Mesenchymal stem cell (in vitro differentiated cells and primary cell): ENCODE data around the gene RUNX1.

Source experiments
- DNase-seq: peaks from one replicate; pipeline ENCODE4 v3.0.0-alpha.2; 2013
- H2AFZ ChIP-seq: one replicate; pipeline ENCODE4 v1.6.1; 2013; ENCODE audit warnings: low read depth, mild to moderate bottlenecking, control low read depth, inconsistent platforms, low read length, moderate library complexity
- H2AK5ac ChIP-seq: 2 replicates; pipeline ENCODE4 v1.6.1; 2013; ENCODE audit warnings: low read length, moderate library complexity, mild to moderate bottlenecking, inconsistent platforms; ENCODE audit not compliant: severe bottlenecking
- H2BK120ac ChIP-seq: one replicate; pipeline ENCODE4 v1.6.1; 2013; ENCODE audit warnings: low read depth, mild to moderate bottlenecking, inconsistent platforms, low read length, moderate library complexity
- H2BK12ac ChIP-seq, 2 experiments: one replicate each; pipeline ENCODE4 v1.6.1; 2013; ENCODE audit warnings: inconsistent platforms in 2 of 2, low read length in 2 of 2, mild to moderate bottlenecking in 2 of 2, moderate library complexity in 2 of 2, control low read depth in 1 of 2
- H2BK15ac ChIP-seq: one replicate; pipeline ENCODE4 v1.6.1; 2013; ENCODE audit warnings: mild to moderate bottlenecking, low read depth, inconsistent platforms; ENCODE audit not compliant: poor library complexity, severe bottlenecking
- H2BK5ac ChIP-seq: 2 replicates; pipeline ENCODE4 v1.6.1; 2013; ENCODE audit warnings: low read depth, mild to moderate bottlenecking, low read length, control low read depth, inconsistent platforms; ENCODE audit not compliant: poor library complexity, severe bottlenecking
- H3K14ac ChIP-seq, 2 experiments: one replicate each; pipeline ENCODE4 v1.6.1; 2013; ENCODE audit warnings: inconsistent platforms in 2 of 2, low read length in 2 of 2, control low read depth in 1 of 2, mild to moderate bottlenecking in 1 of 2, moderate library complexity in 1 of 2
- H3K18ac ChIP-seq, 2 experiments: one replicate each; pipeline ENCODE4 v1.6.1; 2013; ENCODE audit warnings: inconsistent platforms in 2 of 2, low read length in 2 of 2, control low read depth in 1 of 2, low read depth in 1 of 2, mild to moderate bottlenecking in 1 of 2
- H3K23ac ChIP-seq, 2 experiments: one replicate each; pipeline ENCODE4 v1.6.1; 2013; ENCODE audit warnings: inconsistent platforms in 2 of 2, low read length in 2 of 2, mild to moderate bottlenecking in 2 of 2, moderate library complexity in 2 of 2, control low read depth in 1 of 2
- H3K27ac ChIP-seq: 2 replicates; pipeline ENCODE4 v1.5.1; 2013; ENCODE audit warnings: mild to moderate bottlenecking, moderate library complexity, low read length, control low read depth, inconsistent platforms; ENCODE audit not compliant: poor library complexity, severe bottlenecking
- H3K27me3 ChIP-seq, 2 experiments: 2 replicates each; pipeline versions ENCODE4 v1.6.1 to v1.7.0; 2013; ENCODE audit warnings: low read length in 2 of 2, mild to moderate bottlenecking in 2 of 2, moderate library complexity in 2 of 2, control low read depth in 1 of 2, inconsistent platforms in 1 of 2; ENCODE audit not compliant: control insufficient read depth in 1 of 2, insufficient read depth in 1 of 2
- H3K36me3 ChIP-seq, 2 experiments: 2 replicates each; pipeline versions ENCODE4 v1.6.1 to v1.7.0; 2013; ENCODE audit warnings: low read length in 2 of 2, control low read depth in 1 of 2, inconsistent platforms in 1 of 2, low read depth in 1 of 2, mild to moderate bottlenecking in 1 of 2; ENCODE audit not compliant: insufficient read depth in 2 of 2, control insufficient read depth in 1 of 2
- H3K4ac ChIP-seq, 2 experiments: one replicate each; pipeline ENCODE4 v1.6.1; 2013; ENCODE audit warnings: inconsistent platforms in 2 of 2, low read length in 2 of 2, mild to moderate bottlenecking in 2 of 2, moderate library complexity in 2 of 2, control low read depth in 1 of 2, low read depth in 1 of 2
- H3K4me1 ChIP-seq: 2 replicates; pipeline ENCODE4 v1.6.1; 2013; ENCODE audit warnings: low read depth, low read length, control low read depth; ENCODE audit not compliant: control insufficient read depth, insufficient read depth
- H3K4me2 ChIP-seq: 2 replicates; pipeline ENCODE4 v1.6.1; 2013; ENCODE audit warnings: low read length, mild to moderate bottlenecking, inconsistent platforms; ENCODE audit not compliant: poor library complexity, severe bottlenecking
- H3K4me3 ChIP-seq, 2 experiments: 2 replicates each; pipeline versions ENCODE4 v1.5.1 to v1.7.0; 2013; ENCODE audit warnings: low read length in 2 of 2, mild to moderate bottlenecking in 2 of 2, control low read depth in 1 of 2, low read depth in 1 of 2; ENCODE audit not compliant: insufficient read depth in 1 of 2
- H3K79me1 ChIP-seq: replicated peaks from 2 replicates; pipeline ENCODE4 v1.6.1; 2013; ENCODE audit warnings: mild to moderate bottlenecking, control low read depth, low read length, inconsistent platforms; ENCODE audit not compliant: poor library complexity, severe bottlenecking
- H3K9ac ChIP-seq: 2 replicates; pipeline ENCODE4 v1.7.0; 2013; ENCODE audit warnings: mild to moderate bottlenecking, low read length, moderate library complexity
- H3K9me3 ChIP-seq: 2 replicates; pipeline ENCODE4 v1.7.0; 2013; ENCODE audit warnings: mild to moderate bottlenecking, low read length; ENCODE audit not compliant: control insufficient read depth
- H4K8ac ChIP-seq: one replicate; pipeline ENCODE4 v1.6.1; 2013; ENCODE audit warnings: inconsistent platforms, mild to moderate bottlenecking, low read length, moderate library complexity
- H4K91ac ChIP-seq: one replicate; pipeline ENCODE4 v1.6.1; 2013; ENCODE audit warnings: mild to moderate bottlenecking, low read length, inconsistent platforms
- WGBS: methylation state at CpG from one replicate; pipeline ENCODE4 v1.1.7; 2013; ENCODE audit warnings: mixed read lengths; 5-methylcytosine and 5-hydroxymethylcytosine counted together

RUNX1 gene

DNA sequence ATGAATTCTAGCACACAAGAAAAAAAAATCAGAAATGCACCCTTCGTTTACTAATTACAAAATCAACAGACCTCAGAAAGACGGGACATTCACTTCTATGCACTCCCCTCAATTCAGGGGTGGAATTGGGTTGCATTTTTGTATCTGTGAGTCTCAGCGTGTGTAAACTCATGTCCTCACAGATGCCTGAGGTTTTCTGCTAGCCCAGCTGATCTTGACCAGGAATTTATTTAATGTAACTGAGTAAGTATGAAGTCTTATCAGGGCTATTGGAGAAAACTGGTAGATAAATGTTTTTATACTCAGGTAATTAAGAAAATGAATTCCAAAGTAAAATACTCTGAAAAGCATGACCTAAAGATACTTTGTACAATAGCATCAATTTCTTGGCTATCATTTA is 167.7 kb downstream of the RUNX1 start:
- Histone ChIP-seq H3K27me3 (no peaks in the 10 kb centered on the region), H3K18ac (no peak overlapping the region), H3K79me1 (peaks cover 10% of the 10 kb centered on the region), H3K4me2 (peak overlapping the region; percentile 20), H3K27ac (peak overlapping the region; percentile 80), H2BK120ac (no peak overlapping the region), H2AK5ac (no peak overlapping the region), H2BK15ac (no peak overlapping the region), H4K8ac (no peak overlapping the region), H2BK12ac (no peak overlapping the region), H3K4me1 (peaks cover 5% of the 10 kb centered on the region), H3K14ac (no peak overlapping the region), H3K36me3 (peaks cover 7 to 95% of the 10 kb centered on the region in 2 experiments), H2BK5ac (no peak overlapping the region), H4K91ac (no peak overlapping the region), H3K23ac (no peak overlapping the region), H3K4ac (no peak overlapping the region), H2AFZ (no peak overlapping the region), H3K9me3 (no peaks in the 10 kb centered on the region), H3K4me3 (peak overlapping the region in 1 of 2 experiments; percentile 87), H3K9ac (peak overlapping the region; percentile 100)
- 8% methylated on average over 2 of the region's 3 CpGs for WGBS
- peak; percentile 65 for DNase-seq

GRCh38 chr21:34880401-34880800 is 168.7 kb downstream of the RUNX1 start:
- Histone ChIP-seq H3K36me3 (peaks cover 7 to 97% of the 10 kb centered on the region in 2 experiments), H3K4ac (no peak overlapping the region), H3K4me1 (peaks cover 7% of the 10 kb centered on the region), H2AK5ac (no peak overlapping the region), H3K4me2 (no peak overlapping the region), H4K91ac (no peak overlapping the region), H2AFZ (no peak overlapping the region), H3K27ac (peak overlapping the region; percentile 12), H3K27me3 (no peaks in the 10 kb centered on the region), H3K79me1 (peaks cover 10% of the 10 kb centered on the region), H2BK15ac (no peak overlapping the region), H3K9ac (peak overlapping the region; percentile 100), H3K23ac (no peak overlapping the region), H3K18ac (no peak overlapping the region), H2BK12ac (no peak overlapping the region), H2BK120ac (no peak overlapping the region), H2BK5ac (no peak overlapping the region), H3K4me3 (peak overlapping the region in 1 of 2 experiments; percentile 87), H4K8ac (no peak overlapping the region), H3K14ac (no peak overlapping the region), H3K9me3 (no peaks in the 10 kb centered on the region)
- DNase-seq: peak; percentile 6
- WGBS: 98% methylated on average over 7 of the region's 7 CpGs

DNA sequence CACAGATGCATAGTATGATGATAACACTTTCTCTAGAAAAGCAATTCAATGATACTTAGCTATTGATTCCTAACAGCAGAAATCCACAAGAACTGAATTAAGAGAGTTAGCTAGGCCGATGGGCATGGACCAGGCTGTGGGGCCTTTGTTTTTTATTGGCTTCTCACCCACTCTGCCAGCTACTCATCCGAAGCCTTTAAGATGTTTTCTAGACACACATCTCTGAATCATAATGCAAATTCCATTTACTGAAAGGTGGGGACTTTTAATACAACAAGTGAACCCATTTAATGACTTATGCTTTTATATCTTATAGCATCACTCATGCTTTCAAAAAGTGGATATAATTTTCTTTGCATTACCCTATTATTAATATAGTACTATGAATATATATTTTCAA is 170.2 kb downstream of the RUNX1 start:
- no peak overlapping the region for H2AFZ ChIP-seq
- H3K9ac ChIP-seq: peak overlapping the region; percentile 100
- H3K36me3 ChIP-seq: peaks cover 7 to 97% of the 10 kb centered on the region in 2 experiments

DNA sequence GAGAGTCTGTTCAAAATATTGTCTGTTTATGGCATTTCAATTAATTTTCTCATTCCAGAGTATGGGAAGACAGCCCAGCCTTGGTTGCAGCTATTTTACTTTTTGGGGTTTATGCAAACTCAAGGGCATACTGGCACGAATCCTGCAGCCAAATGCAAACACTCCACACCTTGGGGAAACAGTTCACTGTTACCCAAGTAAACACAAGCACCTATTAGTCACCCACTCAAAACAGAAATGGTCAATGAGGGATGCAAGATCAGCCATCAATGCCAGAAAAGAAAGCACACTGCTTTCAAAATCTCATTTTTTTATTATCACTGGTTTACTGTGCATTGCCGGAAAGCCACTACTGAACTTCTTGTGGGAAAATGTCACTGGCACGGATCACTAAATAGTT is 170.6 kb downstream of the RUNX1 start:
- Histone ChIP-seq H2BK12ac (no peak overlapping the region), H3K18ac (no peak overlapping the region), H4K8ac (no peak overlapping the region), H3K9me3 (no peaks in the 10 kb centered on the region), H2AFZ (no peak overlapping the region), H3K4me3 (no peak overlapping the region), H4K91ac (no peak overlapping the region), H2BK15ac (no peak overlapping the region), H3K23ac (no peak overlapping the region), H3K4ac (no peak overlapping the region), H3K4me2 (no peak overlapping the region), H3K4me1 (peaks cover 9% of the 10 kb centered on the region), H2BK5ac (no peak overlapping the region), H2BK120ac (no peak overlapping the region), H3K36me3 (peaks cover 7 to 97% of the 10 kb centered on the region in 2 experiments), H2AK5ac (no peak overlapping the region), H3K14ac (no peak overlapping the region), H3K9ac (peak overlapping the region; percentile 26), H3K27me3 (no peaks in the 10 kb centered on the region), H3K79me1 (peaks cover 17% of the 10 kb centered on the region), H3K27ac (no peak overlapping the region)
- no peak for DNase-seq
- 85% methylated on average over 3 of the region's 3 CpGs for WGBS

More for the DNA sequence above, 170.2 kb downstream of the RUNX1 start:
- Histone ChIP-seq H2BK5ac (no peak overlapping the region), H3K4ac (no peak overlapping the region), H4K8ac (no peak overlapping the region), H2BK120ac (no peak overlapping the region), H2BK15ac (no peak overlapping the region), H3K79me1 (peaks cover 13% of the 10 kb centered on the region), H3K4me2 (no peak overlapping the region), H4K91ac (no peak overlapping the region), H3K27ac (no peak overlapping the region), H2AK5ac (no peak overlapping the region), H3K4me3 (no peak overlapping the region), H3K9me3 (no peaks in the 10 kb centered on the region), H3K14ac (no peak overlapping the region), H3K23ac (no peak overlapping the region), H3K4me1 (peaks cover 9% of the 10 kb centered on the region), H3K27me3 (no peaks in the 10 kb centered on the region), H3K18ac (no peak overlapping the region), H2BK12ac (no peak overlapping the region)
- DNase-seq: peak; percentile 3
- WGBS: 100% methylated on average over 1 of the region's 2 CpGs
